ENCODE data around the gene RPL36.

The RPL36 gene

GRCh38 chr19:5690125-5690954, at the start of gene RPL36:
Gene RPL36, plus strand, starts transcription at chr19:5690295. Its CDS starts 213 bp downstream, at chr19:5690508.
- DNase-seq: peak; percentile 95 to 96

- DNase-seq: no peak
Measured at GRCh38 chr19:5641171-5641570, 48.9 kb upstream of the RPL36 start.

- no peak for DNase-seq
Measured at GRCh38 chr19:5642204-5642603, 47.9 kb upstream of the RPL36 start.

- DNase-seq: no peak
Measured at GRCh38 chr19:5643060-5643459, 47.0 kb upstream of the RPL36 start.

GRCh38 chr19:5644037-5644436, 46.1 kb upstream of the RPL36 start:
- DNase-seq: no peak

- DNase-seq: peak; percentile 66 to 89
Measured at GRCh38 chr19:5645409-5645808, 44.7 kb upstream of the RPL36 start.

- DNase-seq: no peak
Measured at GRCh38 chr19:5646703-5647102, 43.4 kb upstream of the RPL36 start.

- DNase-seq: no peak
Measured at GRCh38 chr19:5648464-5648863, 41.6 kb upstream of the RPL36 start.

- DNase-seq: no peak
Measured at GRCh38 chr19:5651361-5651760, 38.7 kb upstream of the RPL36 start.

GRCh38 chr19:5652261-5652660, 37.8 kb upstream of the RPL36 start:
- no peak for DNase-seq

- no peak for DNase-seq
Measured at GRCh38 chr19:5654931-5655330, 35.2 kb upstream of the RPL36 start.

- DNase-seq: no peak
Measured at GRCh38 chr19:5655412-5655811, 34.7 kb upstream of the RPL36 start.

- no peak for DNase-seq
Measured at GRCh38 chr19:5661483-5661882, 28.6 kb upstream of the RPL36 start.

GRCh38 chr19:5663904-5664303, 26.2 kb upstream of the RPL36 start:
- no peak for DNase-seq

- no peak for DNase-seq
Measured at GRCh38 chr19:5664515-5664914, 25.6 kb upstream of the RPL36 start.

- DNase-seq: no peak
Measured at GRCh38 chr19:5665781-5666513, 24.1 kb upstream of the RPL36 start.

GRCh38 chr19:5666921-5667610, 23.0 kb upstream of the RPL36 start:
- no peak for DNase-seq

- DNase-seq: no peak
Measured at GRCh38 chr19:5667751-5668271, 22.3 kb upstream of the RPL36 start.

GRCh38 chr19:5669212-5669611, 20.9 kb upstream of the RPL36 start:
- DNase-seq: no peak

- DNase-seq: no peak
Measured at GRCh38 chr19:5671600-5671999, 18.5 kb upstream of the RPL36 start.

GRCh38 chr19:5672708-5673459, 17.2 kb upstream of the RPL36 start:
- DNase-seq: no peak

GRCh38 chr19:5673752-5674151, 16.3 kb upstream of the RPL36 start:
- no peak for DNase-seq

GRCh38 chr19:5674714-5675113, 15.4 kb upstream of the RPL36 start:
- no peak for DNase-seq
